SK-N-SH treated with all-trans-retinoic acid at 6 μM for 48 hours (cell line): ENCODE results near the gene FN1.

Source experiments
- ARNTL ChIP-seq: fragments of 450-650 bp; formaldehyde crosslinking; IDR thresholded peaks from 2 replicates; pipeline ENCODE4 v1.5.0; 2020; ENCODE audit warnings: low read depth, mild to moderate bottlenecking, moderate library complexity, borderline replicate concordance
- RARB ChIP-seq: fragments of 250-450 bp; sonication (Bioruptor Pico); IDR thresholded peaks from 2 replicates; pipeline ENCODE4 v1.8.0; 2021; ENCODE audit warnings: mild to moderate bottlenecking, moderate library complexity
- TCF4 ChIP-seq: fragments of 250-450 bp; sonication (Bioruptor Pico); IDR thresholded peaks from 2 replicates; pipeline ENCODE4 v1.8.0; 2021; ENCODE audit warnings: mild to moderate bottlenecking, moderate library complexity, borderline replicate concordance
- TOX ChIP-seq: fragments of 250-450 bp; sonication (Bioruptor Pico); IDR thresholded peaks from 2 replicates; pipeline ENCODE4 v1.8.0; 2021; ENCODE audit warnings: mild to moderate bottlenecking, moderate library complexity, borderline replicate concordance
- ZC3H10 ChIP-seq: fragments of 250-450 bp; sonication (Bioruptor Pico); IDR thresholded peaks from 2 replicates; pipeline ENCODE4 v1.5.1; 2021; ENCODE audit warnings: mild to moderate bottlenecking, moderate library complexity
- ZFP3 ChIP-seq: fragments of 250-450 bp; sonication (Bioruptor Pico); IDR thresholded peaks from 2 replicates; pipeline ENCODE4 v1.5.0; 2020; ENCODE audit warnings: mild to moderate bottlenecking, moderate library complexity
- ZFP30 ChIP-seq: fragments of 450-650 bp; formaldehyde crosslinking; IDR thresholded peaks from 2 replicates; pipeline ENCODE4 v1.5.0; 2022; ENCODE audit warnings: mild to moderate bottlenecking, moderate library complexity
- ZNF70 ChIP-seq: fragments of 450-650 bp; formaldehyde crosslinking; IDR thresholded peaks from 2 replicates; pipeline ENCODE4 v1.5.0; 2020; ENCODE audit warnings: mild to moderate bottlenecking, moderate library complexity
- ZNF8 ChIP-seq: fragments of 450-650 bp; formaldehyde crosslinking; IDR thresholded peaks from 2 replicates; pipeline ENCODE4 v1.5.0; 2020; ENCODE audit warnings: mild to moderate bottlenecking, moderate library complexity
- TF ChIP-seq, protein P1 (sequence below): fragments of 250-450 bp; sonication (Bioruptor Pico); IDR thresholded peaks from 2 replicates; pipeline ENCODE4 v1.8.0; 2021; ENCODE audit warnings: low read depth, mild to moderate bottlenecking, moderate library complexity, borderline replicate concordance

DNA sequence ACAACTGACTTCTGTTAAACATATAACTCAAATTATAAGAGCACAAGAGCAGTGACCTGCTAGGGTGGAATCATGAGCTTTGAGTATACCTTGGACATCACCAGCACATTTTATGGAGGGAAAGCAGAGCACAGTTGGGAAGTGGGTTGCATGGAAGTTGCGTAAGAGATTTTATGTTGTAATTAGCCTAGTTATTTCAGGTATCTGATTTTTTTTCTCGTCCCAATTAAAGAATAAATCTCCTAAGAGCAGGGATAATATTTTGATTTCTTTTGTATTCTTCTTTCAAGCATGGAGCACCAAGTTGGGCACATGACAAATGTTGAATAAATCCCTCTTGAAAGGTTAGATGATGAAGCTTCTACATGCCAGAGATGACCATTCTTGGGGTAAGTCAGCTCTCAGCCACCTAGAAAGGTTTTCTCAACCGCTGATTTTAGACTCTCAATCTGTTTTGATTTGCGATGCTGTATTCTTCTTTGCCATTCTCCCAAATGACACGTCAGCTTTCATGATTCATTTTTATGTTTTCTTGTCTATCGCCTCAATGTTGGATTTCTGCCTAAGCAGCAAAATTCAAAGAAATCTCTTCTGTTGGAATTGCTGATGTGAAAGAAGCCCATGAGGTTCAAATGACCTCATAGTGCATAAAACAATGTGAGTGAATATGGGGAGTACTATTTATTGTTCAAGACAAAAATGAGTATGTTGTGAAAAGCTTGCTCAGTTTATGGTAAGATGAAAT is 15.3 kb upstream of the FN1 start:
- TF ChIP-seq TOX (CRISPR knock-in tag): no peak
- TF ChIP-seq ZNF8: no peak
- no peak for TF ChIP-seq ZC3H10 (CRISPR knock-in tag)
- no peak for TF ChIP-seq ZFP30 (CRISPR knock-in tag)
- no peak for TF ChIP-seq ZNF70 (CRISPR knock-in tag)
- TF ChIP-seq, protein P1, sequence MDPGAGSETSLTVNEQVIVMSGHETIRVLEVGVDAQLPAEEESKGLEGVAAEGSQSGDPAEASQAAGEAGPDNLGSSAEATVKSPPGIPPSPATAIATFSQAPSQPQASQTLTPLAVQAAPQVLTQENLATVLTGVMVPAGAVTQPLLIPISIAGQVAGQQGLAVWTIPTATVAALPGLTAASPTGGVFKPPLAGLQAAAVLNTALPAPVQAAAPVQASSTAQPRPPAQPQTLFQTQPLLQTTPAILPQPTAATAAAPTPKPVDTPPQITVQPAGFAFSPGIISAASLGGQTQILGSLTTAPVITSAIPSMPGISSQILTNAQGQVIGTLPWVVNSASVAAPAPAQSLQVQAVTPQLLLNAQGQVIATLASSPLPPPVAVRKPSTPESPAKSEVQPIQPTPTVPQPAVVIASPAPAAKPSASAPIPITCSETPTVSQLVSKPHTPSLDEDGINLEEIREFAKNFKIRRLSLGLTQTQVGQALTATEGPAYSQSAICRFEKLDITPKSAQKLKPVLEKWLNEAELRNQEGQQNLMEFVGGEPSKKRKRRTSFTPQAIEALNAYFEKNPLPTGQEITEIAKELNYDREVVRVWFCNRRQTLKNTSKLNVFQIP (CRISPR knock-in tag): no peak
- TF ChIP-seq ARNTL (CRISPR knock-in tag): no peak
- TF ChIP-seq TCF4 (CRISPR knock-in tag): no peak
- no peak for TF ChIP-seq RARB (CRISPR knock-in tag)
- no peak for TF ChIP-seq ZFP3 (CRISPR knock-in tag)
